ENCODE results near the gene RABL6. TPM values are rescaled to one million over a fixed set of nuclear protein-coding genes. Genes with fewer than 3 reads are reported as not detected.

The RABL6 gene
- total RNA-seq, 1 donor from 2014 or later = 40.2 TPM

DNA sequence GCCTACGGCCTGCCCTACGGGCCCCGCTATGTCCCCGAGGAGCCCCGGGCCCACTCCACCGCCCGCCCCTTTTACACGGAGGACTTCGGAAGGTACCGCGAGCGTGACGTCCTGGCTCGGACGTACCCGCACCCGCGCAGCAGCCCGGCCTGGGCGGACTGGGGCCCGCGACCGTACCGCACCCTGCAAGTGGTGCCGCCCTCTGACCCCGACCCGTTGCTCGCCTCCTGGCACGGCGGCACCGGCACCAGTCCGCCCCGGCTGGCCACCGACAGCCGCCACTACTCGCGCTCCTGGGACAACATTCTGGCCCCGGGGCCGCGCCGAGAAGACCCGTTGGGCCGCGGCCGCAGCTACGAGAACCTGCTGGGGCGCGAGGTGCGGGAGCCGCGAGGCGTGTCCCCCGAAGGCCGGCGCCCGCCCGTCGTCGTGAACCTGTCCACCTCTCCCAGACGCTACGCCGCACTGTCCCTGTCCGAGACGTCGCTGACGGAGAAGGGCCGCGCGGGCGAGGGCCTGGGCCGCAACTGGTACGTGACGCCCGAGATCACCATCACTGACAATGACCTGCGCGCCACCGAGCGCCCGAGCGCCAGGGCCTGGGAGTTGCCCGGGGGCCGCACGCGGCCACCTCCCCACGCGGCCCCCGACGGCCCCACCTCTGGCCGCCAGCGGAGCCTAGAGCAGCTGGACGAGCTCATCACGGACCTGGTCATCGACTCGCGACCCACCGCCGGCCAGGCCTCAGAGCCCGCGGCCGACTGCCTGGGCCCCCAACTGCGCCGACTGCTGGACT lies 37.9 kb downstream of the RABL6 start:
- no peak for DNase-seq (ENCODE audit: low spot score)

- DNase-seq (ENCODE audit: low spot score) = no peak
Observed at GRCh38 chr9:136846376-136847087, 38.8 kb downstream of the RABL6 start.

DNA sequence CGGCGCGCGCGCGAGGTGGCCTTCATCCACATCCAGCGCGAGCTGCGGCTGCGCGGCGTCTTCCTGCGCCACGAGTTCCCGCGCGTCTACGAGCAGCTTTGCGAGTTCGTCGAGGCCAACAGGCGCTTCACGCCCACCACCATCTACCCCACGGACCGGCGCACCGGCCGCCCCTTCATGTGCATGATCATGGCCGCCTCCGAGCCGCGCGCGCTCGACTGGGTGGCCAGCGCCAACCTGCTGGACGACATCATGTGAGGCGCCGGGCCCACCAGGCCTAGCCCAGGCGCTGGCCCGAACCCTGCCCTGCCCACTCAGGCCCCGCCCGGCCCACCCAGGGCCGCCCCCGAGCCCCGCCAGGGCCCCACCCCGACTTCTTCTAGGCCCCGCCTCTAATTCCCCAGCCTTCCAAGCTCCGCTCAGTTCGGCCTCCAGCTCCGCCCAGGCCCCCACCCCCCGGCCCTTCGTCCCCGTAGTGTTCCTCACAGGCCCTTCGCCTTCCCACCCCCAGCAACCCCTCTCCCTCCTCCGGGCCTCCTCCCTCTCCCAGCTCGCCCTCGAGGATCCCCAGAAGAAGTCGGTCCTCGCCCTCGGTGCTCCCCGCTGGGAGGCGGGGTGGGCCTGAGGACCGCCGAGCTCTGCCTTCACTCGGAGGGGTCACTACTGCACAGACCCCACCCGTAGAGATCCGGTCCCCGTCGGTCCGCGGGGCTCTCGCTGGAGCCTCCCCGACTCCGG lies 39.5 kb downstream of the RABL6 start:
- peak; percentile 90 for DNase-seq (ENCODE audit: low spot score)

DNA sequence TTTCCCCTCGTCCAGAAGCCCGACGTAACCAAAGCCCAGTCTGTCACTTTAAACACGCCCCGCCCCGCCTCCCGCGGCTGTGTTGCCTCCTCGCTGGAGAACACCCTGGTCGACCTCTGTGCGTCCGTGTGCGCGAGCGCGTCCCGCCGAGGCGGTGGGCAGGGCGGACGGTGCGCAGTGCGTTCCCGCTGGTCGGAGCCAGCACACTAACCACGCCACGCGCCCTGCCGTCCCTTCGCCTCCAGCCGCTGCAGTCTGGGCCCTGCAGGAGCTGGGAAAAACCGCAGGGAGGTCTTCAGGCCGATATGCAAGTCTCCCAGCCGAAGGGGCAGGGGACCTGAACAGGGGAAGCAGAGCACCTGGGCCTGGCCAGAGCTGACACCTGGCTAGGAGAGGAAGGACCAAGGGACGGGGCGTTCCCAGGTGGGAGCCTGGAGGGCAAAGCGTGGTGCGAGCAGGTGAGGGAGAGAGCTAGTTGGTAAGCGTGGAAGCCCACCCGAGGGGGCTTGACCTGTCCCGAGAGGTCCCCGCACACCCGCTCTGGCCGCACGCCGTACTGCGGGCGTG lies 40.2 kb downstream of the RABL6 start:
- DNase-seq (ENCODE audit: low spot score) = peak; percentile 90

- peak; percentile 72 for DNase-seq (ENCODE audit: low spot score)
Observed at GRCh38 chr9:136848393-136849037, 40.8 kb downstream of the RABL6 start.

- DNase-seq (ENCODE audit: low spot score) = peak; percentile 99
Observed at GRCh38 chr9:136849038-136849959, 41.6 kb downstream of the RABL6 start, which contains the start of gene PHPT1. TSS of gene PHPT1 (plus strand) at chr9:136849409. CDS start at chr9:136849431, 22 bp downstream.

- DNase-seq (ENCODE audit: low spot score) = no peak
Observed at GRCh38 chr9:136849960-136850865, 42.5 kb downstream of the RABL6 start.

DNA sequence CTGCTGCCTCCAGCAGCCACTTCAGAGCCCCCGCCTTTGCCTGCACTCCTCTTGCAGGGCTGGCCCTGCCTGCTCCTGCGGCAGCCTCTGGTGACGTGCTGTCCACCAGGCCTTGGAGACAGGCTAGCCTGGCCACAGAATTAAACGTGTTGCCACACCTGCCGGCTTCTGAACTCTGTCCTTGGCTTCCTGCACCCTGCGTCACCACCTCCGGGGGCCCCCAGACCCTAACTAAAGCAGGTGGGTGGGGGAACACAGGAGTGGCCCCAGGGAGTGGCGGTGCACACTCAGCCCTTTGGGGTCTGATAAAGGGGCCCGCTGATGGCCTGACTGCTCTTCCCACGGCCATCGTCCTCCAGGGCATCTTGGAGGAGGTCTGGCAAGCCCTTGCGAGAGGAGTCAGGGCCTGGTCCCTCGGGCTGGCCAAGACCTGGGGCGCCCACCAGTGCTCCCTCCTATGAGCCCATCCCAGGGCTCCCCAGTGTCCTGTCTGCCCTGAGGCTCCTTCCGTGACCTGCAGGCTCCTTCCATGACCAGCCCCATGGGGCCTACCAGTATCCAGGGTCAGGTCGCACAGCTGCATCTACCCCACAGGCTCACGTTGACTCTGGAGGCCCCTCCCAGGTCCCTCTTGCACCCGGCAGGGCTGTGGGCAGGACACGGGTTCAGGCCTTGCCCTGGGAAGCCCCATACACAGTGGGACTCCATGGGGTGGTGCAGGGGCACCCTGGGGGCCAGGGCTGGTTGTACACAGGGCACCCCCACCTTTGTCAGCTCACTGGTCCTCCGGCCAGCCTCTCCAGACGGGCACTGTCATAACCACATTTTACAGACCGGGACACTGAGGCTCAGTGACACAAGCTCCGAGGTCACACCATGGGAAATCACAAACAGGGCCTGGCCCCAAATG lies 43.4 kb downstream of the RABL6 start:
- no peak for DNase-seq (ENCODE audit: low spot score)

GRCh38 chr9:136851941-136852663 lies 44.4 kb downstream of the RABL6 start, which contains the start of gene MAMDC4:
TSS of gene MAMDC4 (plus strand) at chr9:136852346. CDS start at chr9:136852417, 71 bp downstream.
- DNase-seq (ENCODE audit: low spot score) = no peak

DNA sequence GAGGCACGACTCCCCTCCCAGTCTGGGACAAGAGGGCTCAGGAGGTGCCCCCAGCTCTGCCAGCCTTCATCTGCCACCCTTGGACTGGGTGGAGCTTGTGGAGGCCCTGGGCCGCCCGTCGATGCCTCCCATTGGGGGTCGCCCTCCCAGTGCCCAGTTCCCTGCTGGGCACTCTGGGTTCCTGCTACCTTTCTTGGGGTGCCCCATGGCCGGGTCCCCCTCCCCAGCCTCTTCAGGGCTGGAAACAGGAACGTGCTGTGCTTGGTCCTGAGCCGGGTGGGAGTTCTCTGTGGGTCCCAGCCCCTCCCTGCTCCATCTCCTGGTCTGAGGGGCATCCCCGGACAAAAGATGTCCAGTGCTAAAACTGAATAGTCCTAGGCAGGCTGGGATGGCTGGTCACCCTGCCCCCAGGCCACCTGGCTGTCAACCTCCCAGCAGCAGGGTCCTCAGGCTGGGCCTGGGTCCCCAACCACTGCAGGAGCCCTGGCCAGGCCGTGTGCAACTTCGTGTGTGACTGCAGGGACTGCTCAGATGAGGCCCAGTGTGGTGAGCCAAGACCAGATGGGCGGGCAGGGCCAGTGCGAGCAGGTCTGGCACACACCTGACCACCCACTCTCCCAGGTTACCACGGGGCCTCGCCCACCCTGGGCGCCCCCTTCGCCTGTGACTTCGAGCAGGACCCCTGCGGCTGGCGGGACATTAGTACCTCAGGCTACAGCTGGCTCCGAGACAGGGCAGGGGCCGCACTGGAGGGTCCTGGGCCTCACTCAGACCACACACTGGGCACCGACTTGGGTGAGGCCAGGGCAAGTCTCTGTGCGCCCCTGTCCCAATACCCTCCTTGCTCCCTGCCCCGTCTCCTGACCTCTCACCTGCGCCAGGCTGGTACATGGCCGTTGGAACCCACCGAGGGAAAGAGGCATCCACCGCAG lies 45.2 kb downstream of the RABL6 start:
- no peak for DNase-seq (ENCODE audit: low spot score)

DNA sequence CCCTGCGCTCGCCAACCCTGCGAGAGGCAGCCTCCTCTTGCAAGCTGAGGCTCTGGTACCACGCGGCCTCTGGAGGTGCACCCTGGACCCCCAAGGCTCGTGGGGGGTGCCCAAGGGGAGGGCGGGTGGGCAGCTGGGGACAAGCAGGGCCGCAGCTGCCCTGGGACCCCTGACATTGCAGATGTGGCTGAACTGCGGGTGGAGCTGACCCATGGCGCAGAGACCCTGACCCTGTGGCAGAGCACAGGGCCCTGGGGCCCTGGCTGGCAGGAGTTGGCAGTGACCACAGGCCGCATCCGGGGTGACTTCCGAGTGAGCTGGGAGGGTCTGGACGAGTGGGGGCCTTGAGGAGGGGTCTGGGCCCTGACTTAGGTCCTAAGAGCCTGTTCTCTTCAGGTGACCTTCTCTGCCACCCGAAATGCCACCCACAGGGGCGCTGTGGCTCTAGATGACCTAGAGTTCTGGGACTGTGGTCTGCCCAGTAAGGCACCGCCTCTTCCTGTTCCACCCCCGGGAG lies 45.9 kb downstream of the RABL6 start:
- no peak for DNase-seq (ENCODE audit: low spot score)

- DNase-seq (ENCODE audit: low spot score) = no peak
Observed at GRCh38 chr9:136854113-136854841, 46.5 kb downstream of the RABL6 start.

DNA sequence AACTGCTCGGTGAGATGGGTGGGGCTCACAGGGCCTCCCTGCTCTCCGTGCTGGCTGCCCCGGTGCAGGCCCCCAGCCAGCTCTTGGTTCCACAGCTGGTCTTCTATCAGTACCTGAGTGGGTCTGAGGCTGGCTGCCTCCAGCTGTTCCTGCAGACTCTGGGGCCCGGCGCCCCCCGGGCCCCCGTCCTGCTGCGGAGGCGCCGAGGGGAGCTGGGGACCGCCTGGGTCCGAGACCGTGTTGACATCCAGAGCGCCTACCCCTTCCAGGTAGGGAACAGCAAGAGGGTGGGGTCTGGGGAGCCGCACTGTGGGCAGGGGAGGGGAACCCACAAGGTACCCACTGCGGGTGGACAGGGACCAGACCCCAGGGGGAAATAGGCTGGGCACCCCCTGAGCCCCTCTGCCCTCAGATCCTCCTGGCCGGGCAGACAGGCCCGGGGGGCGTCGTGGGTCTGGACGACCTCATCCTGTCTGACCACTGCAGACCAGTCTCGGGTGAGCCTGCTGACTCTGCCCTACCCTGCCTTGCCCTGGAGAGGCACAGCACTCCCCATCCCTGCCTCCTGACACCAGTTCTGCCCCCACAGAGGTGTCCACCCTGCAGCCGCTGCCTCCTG lies 47.2 kb downstream of the RABL6 start:
- DNase-seq (ENCODE audit: low spot score) = no peak

GRCh38 chr9:136855461-136856078 lies 47.8 kb downstream of the RABL6 start:
- DNase-seq (ENCODE audit: low spot score) = no peak
